GM12873 (cell line): ENCODE results near the gene ARL15.

Experiments
- TF ChIP-seq, protein P1 (sequence below): IDR thresholded peaks from 2 replicates; pipeline ENCODE4 v1.5.1; 2012; ENCODE audit warnings: low read depth, mild to moderate bottlenecking, moderate library complexity, low read length, control low read depth; ENCODE audit not compliant: insufficient read depth; ENCODE audit errors: missing control alignments

ARL15 gene

DNA sequence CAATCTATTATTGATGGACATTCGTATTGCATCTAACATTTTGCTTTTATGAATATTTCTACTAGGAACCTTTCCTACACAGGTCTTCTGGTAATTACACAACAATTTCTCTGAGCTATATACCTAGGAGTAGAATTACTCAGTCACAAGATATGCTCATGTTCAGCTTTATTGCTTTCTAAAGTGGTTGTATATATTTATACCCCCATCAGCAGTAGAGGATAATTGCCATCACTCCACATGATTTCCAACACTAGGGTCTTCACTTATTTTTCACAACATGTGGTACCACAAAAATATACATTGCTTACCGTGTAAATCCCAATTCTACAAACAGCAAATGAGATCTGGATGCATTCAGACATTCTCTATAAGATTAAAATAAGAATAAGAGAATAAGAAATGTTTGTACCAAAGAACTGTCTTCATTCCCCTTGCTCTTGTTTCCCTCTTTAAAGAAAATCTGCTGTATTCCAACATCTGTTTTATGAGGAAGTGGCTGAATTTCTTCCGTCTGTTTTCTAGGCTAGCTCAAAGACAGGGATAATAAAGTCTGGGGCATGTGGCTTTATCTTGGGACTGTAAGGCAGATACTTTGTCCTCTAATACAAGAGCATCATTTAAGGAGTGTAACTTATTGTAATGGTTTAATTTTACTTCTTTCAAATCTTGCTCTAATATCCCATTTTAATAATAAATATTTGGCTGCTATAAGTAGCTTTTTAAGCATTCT, 28.2 kb downstream of the ARL15 start:
- TF ChIP-seq, protein P1, sequence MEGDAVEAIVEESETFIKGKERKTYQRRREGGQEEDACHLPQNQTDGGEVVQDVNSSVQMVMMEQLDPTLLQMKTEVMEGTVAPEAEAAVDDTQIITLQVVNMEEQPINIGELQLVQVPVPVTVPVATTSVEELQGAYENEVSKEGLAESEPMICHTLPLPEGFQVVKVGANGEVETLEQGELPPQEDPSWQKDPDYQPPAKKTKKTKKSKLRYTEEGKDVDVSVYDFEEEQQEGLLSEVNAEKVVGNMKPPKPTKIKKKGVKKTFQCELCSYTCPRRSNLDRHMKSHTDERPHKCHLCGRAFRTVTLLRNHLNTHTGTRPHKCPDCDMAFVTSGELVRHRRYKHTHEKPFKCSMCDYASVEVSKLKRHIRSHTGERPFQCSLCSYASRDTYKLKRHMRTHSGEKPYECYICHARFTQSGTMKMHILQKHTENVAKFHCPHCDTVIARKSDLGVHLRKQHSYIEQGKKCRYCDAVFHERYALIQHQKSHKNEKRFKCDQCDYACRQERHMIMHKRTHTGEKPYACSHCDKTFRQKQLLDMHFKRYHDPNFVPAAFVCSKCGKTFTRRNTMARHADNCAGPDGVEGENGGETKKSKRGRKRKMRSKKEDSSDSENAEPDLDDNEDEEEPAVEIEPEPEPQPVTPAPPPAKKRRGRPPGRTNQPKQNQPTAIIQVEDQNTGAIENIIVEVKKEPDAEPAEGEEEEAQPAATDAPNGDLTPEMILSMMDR, result no peak

DNA sequence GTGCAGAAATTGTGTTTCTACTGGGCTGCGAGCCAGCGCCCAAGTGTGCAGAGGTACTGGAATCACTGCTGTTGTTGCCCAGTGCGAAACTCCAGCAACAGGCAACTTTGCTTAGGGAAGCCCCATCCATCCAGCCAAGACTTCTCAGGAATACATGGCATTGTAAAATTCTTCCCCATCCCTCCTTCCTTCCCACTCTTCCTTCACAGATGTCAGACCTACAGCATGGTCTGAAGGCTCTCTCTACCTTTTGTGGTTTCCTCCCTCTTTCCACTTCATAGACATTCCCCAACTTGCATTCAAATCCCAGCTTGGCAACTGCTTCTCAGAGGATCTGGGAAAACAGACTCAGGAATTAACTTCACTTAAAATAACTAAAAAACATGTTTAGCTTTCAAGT, 30.4 kb downstream of the ARL15 start:
- TF ChIP-seq, protein P1, result no peak

DNA sequence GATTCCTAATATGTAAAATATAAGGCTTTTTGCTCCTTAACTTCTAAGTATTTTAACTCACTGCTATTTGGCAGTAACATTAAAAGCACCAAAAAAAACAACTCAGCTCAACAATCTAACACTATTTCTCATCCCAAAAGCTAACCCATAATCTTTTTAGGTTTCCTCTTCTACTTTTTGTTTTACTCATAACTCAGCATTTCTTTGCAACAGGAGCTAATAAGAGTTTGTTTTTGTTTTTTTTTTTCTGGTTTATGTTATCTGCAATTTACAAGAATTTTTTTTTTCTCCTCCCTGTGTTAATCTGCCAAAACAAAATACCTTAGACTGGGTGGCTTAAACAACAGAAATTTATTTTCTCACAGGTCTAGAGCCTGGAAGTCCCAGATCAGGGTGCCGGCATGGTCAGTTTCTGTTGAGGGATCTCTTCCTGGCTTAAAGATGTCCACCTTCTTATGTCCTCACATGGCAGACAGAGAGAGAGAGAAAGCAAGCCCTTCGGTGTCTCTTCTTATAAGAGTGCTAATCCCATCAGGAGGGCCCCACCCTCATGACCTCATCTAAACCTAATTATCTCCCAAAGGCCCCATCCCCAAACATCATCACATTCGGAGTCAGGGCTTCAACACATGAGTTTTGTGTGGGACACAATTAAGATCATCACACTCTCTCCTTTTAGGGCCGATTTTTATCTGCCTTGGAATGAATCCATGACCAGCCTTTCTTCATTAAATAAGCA, 31.2 kb downstream of the ARL15 start:
- TF ChIP-seq, protein P1, result no peak

DNA sequence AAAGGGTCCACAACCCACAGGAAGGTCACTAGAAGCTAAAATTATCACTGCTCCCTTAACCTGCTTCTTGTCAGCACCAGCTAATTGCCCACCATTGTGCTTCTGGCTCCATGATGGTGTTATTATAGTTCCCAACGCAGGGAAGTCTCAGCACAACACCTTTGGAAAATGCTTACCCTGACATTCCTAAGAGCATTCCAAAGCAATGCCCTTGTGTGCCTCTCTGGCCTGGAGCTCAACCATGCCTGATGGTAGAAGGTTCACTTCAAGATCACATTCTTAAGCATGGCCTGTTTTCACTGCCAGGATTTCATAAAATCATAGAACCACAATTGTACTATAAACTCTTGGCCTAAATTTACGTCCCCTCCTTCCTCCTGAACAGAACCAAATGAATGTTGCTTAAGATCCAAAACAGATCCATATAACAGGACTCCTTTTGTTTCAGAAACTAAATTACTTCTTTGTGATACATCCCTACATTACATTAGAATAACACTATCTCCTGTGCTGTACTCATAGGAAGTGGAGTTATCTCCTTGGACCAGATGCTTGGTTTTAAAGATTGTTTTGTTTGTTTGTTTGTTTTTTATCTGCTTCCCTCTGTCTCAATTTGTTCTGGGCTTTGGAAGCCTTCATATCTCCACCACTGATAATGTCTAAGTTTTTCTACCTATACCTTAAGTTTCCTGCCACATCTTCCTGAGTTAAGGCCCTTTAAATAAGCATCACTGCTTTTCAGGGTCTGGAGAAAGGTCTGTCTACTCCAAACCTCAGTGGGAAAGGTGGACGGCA, 32.1 kb downstream of the ARL15 start:
- TF ChIP-seq, protein P1, result no peak

DNA sequence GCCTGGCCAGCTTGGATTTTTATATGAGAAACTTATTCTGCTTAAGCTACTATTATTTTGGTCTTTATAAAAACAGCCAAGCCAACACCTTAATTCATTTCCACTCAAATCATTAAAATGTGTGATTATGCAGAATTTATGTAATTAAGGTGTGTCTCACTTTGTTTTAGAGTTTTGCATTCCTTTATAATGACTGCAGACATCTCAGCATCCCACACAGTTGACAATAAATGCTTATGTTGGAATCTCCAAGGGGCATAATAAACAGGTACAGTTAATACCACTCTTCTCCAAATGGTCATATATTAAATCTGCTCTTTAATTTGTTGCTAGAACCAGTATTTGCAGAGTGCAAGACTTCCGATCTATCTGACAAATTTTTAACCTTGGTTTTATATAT, 34.3 kb downstream of the ARL15 start:
- TF ChIP-seq, protein P1, result no peak

DNA sequence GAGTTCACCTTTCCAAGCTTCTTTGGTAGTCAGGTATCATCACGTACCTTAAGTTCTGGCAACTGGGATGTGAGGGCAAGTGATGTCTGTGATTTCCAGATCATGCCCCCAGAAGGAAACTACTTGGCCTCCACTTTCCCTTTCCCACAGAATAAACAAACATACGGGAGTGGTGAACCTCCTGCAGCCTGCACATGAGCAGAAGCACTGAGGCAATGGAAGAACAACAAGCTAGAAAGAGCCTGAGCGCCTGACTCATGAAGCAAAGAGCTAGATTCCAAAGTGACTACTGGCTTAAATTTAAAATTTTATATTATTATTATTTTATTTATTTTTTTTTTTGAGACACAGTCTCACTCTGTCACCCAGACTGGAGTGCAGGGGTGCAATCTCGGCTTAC, 35.0 kb downstream of the ARL15 start:
- TF ChIP-seq, protein P1, result no peak

DNA sequence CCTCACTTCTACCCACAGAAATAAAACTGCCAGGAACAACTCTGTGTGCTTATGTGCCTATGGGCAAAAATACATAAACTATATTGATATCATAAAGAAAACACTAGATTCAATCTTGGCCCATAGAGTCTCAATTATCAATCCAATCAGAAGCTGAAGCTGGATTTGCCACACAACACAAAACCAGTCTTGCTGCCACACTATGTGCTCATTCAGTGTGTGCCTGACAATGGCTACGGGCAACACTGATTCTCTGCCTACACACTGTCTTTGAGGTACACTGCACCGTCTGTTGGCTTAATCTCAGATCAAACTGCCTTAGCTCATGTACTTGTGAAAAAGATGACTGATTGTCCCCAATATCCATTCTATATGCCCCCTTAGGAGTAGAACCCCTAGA, 35.4 kb downstream of the ARL15 start:
- TF ChIP-seq, protein P1, result no peak
